Stimulated activated CD8-positive, alpha-beta memory T cell treated with anti-CD3 and anti-CD28 coated beads, Interleukin-7, amount 100 ng/mL, for 24 hours (primary cell): ENCODE results near the gene ARL17B.
"Not testable (repeated sequence)": the region's sequence is repeated elsewhere in the genome, so short reads cannot be mapped to it uniquely, and the experiment has no call there.

Source experiments
- DNase-seq: peaks from one replicate; pipeline ENCODE4 v3.0.0-alpha.2; 2020; ENCODE audit warnings: low read depth

Gene ARL17B

DNA sequence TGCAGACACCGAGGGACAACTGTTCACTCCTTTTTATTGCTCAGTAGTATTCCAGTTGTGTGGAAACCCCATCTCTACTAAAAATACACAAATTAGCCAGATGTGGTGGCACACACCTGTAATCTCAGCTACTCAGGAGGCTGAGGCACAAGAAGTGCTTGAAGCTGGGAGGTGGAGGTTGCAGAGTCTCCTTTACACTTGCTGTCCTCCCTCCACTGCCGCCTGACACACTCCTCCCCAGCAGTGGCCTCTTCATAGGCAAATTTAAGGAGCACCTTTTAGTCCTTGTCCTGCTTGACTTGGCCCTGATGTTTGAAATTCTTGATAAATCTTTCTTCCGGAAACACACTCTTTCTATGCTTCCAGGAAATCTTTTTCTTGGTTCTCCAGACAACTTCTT, 112.4 kb downstream of the ARL17B start:
- DNase-seq = not testable (repeated sequence)

DNA sequence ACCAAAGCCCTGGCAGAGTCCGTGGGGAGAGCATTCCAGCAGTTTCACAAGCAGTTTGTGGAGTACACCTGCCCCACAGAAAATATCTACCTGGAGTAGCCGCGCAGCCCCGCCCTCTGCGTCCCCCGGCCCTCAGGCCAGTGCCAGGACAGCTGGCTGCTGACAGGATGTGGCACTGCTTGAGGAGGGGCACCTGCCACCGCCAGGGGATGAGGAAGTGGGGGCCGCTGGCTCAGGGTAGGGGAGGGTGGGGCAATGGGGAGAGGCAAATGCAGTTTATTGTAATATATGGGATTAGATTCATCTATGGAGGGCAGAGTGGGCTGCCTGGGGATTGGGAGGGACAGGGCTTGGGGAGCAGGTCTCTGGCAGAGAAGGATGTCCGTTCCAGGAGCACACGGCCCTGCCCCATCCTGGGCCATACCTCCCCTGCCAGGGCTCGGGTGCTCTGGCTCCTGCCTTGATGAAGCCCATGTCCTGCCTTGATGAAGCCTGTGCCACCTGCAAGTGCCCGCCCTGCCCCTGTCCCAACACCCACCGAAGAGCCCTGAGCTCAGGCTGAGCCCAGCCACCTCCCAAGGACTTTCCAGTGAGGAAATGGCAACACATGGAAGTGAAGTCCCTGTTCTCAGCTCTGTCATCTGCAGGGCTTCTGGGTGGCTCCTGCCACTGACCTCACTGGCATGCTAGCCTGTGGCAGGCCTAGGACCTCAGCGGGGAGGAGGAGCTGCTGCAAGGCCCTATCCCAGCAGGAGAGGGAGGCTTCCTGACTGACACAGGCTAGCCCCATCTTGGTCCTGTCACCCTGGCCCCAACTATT, 116.4 kb downstream of the ARL17B start:
- not testable (repeated sequence) for DNase-seq

DNA sequence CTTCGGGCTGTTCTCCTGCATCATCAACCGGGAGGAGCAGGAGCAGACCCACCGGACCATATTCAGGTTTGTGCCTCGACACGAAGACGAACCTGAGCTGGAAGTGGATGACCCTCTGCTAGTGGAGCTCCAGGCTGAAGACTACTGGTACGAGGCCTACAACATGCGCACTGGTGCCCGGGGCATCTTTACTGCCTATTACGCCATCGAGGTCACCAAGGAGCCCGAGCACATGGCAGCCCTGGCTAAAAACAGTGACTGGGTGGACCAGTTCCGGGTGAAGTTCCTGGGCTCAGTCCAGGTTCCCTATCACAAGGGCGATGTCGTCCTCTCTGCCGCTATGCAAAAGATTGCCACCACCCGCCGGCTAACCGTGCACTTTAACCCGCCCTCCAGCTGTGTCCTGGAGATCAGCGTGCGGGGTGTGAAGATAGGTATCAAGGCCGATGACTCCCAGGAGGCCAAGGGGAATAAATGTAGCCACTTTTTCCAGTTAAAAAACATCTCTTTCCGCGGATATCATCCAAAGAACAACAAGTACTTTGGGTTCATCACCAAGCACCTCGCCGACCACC, 117.1 kb downstream of the ARL17B start:
- not testable (repeated sequence) for DNase-seq

DNA sequence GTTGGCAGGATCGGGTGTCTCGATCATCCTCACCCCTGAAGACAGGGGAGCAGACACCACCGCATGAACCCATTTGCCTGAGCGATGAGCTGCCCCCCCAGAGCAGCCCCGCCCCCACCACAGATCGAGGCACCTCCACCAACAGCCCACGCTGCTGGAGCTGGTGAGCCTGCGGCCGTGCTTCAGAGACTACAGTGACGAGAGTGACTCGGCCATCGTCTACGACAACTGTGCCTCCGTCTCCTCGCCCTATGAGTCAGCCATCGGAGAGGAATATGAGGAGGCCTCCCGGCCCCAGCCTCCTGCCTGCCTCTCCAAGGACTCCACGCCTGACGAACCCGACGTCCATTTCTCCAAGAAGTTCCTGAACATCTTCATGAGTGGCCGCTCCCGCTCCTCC, 117.6 kb downstream of the ARL17B start:
- DNase-seq = not testable (repeated sequence)

DNA sequence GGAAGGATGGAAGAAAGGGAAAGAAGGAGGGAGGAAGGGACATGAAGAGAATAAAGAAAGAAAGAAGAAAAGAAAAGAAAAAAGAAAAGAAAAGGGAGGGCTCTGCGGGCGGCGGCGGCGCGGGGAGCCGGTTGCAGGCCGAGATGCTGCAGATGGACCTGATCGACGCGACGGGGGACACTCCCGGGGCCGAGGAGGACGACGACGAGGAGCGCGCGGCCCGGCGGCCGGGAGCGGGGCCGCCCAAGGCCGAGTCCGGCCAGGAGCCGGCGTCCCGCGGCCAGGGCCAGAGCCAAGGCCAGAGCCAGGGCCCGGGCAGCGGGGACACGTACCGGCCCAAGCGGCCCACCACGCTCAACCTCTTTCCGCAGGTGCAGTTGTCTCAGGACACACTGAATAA, 118.1 kb downstream of the ARL17B start:
- DNase-seq = not testable (repeated sequence)

DNA sequence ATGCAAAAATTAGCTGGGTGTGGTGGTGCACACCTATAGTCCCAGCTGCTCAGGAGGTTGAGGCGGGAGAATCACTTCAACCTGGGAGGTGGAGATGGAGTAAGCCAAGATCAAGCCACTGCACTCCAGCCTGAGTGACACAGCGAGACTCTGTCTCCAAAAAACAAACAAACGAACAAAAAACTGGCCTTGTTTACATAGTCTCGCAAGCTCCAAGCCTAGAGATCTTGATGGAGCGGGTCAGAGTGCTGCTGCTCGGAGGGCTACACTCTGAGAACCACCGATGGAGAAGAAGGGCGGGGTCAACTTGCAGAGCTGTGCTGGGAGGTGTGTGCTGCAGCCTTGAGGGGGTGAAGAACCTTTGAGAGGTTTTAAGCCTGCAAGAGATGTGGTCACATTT, 130.2 kb downstream of the ARL17B start:
- DNase-seq = not testable (repeated sequence)

DNA sequence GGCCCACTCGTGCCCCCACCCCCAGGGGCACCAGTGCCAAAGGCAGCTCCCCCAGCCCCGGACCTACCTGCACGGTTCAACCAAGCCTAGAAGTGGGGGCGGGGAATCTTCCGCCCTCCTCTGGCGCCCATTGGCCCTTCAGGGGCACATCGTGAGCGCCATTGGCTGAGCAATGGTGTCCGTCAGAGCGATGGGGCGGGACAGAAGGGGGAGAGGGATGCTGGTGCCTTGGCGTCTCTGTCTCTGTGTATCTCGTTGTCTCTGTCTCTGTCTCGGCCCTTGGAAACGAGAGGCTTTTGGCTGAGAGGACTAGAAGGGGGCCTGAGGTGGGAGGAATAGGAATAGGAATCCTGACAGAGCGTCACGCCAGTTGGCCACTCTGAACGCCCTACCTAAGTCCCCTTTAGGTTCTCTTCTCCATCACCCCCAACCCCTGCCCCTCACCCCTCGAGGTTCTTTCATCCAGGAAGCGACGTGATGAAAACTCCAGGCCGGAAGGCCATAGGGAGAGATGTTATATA, 136.2 kb downstream of the ARL17B start:
- peak; percentile 90 for DNase-seq

DNA sequence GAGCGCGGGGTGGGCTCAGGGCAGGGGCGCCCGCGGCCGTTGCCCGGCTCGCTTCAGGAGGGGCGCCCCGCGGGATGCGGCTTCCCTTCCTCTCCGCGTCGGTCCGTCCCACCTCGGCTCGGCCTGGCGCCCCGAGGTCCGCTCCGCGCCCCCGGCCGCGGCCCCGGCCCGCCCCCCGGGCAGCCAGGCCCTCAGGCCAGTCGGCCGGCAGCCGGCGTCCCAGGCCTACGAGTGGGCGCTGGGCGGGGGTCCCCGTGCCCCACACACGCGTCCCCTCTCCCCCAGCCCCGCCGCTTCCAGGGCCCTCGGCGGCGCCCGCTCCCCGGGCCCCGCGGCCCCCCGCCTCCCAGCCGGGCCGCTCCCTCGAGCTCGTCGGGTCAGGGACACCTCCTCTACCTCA, 136.7 kb downstream of the ARL17B start:
- not testable (repeated sequence) for DNase-seq
